Skeletal muscle satellite cell (primary cell): ENCODE results near the gene LUZP2.

ENCODE experiments used
- H3K27me3 ChIP-seq: 2 replicates; pipeline ENCODE4 v1.7.0; 2013; ENCODE audit warnings: low read length; ENCODE audit not compliant: control insufficient read depth, insufficient read depth
- H3K36me3 ChIP-seq: 2 replicates; pipeline ENCODE4 v1.7.0; 2013; ENCODE audit warnings: mild to moderate bottlenecking, control low read depth, low read length; ENCODE audit not compliant: insufficient read depth
- H3K4me1 ChIP-seq: 2 replicates; pipeline ENCODE4 v1.7.0; 2013; ENCODE audit warnings: low read length; ENCODE audit not compliant: control insufficient read depth, insufficient read depth
- H3K4me2 ChIP-seq: 2 replicates; pipeline ENCODE4 v1.7.0; 2013; ENCODE audit warnings: mild to moderate bottlenecking, low read length
- H3K4me3 ChIP-seq: 2 replicates; pipeline ENCODE4 v1.7.0; 2013; ENCODE audit warnings: low read length
- H3K9ac ChIP-seq: 2 replicates; pipeline ENCODE4 v1.7.0; 2013; ENCODE audit warnings: mild to moderate bottlenecking, low read depth, low read length, moderate library complexity
- H3K9me3 ChIP-seq: replicated peaks from 2 replicates; pipeline ENCODE4 v1.7.0; 2013; ENCODE audit warnings: mild to moderate bottlenecking, control low read depth, low read length

Gene LUZP2

DNA sequence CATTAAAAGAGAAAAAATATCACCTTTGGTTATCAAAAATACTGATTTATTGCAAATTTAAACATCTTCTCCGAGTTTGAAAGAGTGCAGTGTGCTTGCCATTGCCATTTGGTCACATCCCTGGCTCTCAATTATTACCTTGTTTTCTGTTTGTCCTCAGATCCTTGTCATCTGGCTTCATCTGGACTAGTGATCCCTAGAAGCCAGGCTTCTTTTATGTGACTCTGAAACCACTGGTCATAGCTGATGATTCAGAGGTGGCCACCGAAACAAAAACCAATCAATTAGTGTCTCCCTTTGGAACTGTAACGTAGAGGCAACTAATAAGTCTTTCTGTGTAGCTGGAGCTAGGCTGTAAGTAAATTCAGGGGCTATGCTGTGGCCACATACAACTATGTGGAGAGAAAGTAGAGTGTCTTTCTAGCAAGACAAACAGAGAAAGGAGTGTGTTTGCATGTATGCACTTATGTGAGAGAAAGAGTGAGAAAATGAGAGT is 237.9 kb downstream of the LUZP2 start:
- no peaks in the 10 kb centered on the region for H3K9me3 ChIP-seq
- no peak overlapping the region for H3K4me3 ChIP-seq
- H3K4me2 ChIP-seq: no peak overlapping the region
- H3K27me3 ChIP-seq: no peaks in the 10 kb centered on the region
- H3K9ac ChIP-seq: no peak overlapping the region
- H3K4me1 ChIP-seq: no peaks in the 10 kb centered on the region
- no peaks in the 10 kb centered on the region for H3K36me3 ChIP-seq

- Histone ChIP-seq H3K27me3 (no peaks in the 10 kb centered on the region), H3K4me1 (no peaks in the 10 kb centered on the region), H3K9me3 (no peaks in the 10 kb centered on the region), H3K36me3 (no peaks in the 10 kb centered on the region), H3K9ac (no peak overlapping the region), H3K4me2 (no peak overlapping the region), H3K4me3 (no peak overlapping the region)
Observed at GRCh38 chr11:24738972-24739371, 242.1 kb downstream of the LUZP2 start.

DNA sequence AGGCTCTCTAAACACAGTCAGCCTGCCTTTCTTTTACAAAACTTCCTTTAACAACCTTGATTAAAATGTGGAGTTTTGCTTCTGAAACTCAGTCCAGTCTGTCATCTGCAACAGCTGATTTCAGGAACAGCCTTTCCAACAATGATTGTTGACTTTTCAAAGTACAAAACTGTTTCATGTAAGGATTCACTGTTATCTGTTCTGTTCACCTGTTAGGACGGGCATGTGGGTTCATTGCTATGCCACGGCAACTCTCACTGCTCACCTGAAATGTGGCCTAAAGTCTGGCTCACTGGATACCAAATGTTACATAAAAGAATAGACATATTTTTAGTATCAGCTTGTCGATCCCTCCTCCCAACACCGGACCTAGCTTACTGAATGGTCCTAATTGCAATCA is 242.8 kb downstream of the LUZP2 start:
- Histone ChIP-seq H3K4me2 (no peak overlapping the region), H3K9me3 (no peaks in the 10 kb centered on the region), H3K27me3 (no peaks in the 10 kb centered on the region), H3K4me1 (no peaks in the 10 kb centered on the region), H3K9ac (no peak overlapping the region), H3K4me3 (no peak overlapping the region), H3K36me3 (no peaks in the 10 kb centered on the region)

- Histone ChIP-seq H3K4me3 (no peak overlapping the region), H3K4me1 (no peaks in the 10 kb centered on the region), H3K9ac (no peak overlapping the region), H3K9me3 (no peaks in the 10 kb centered on the region), H3K27me3 (no peaks in the 10 kb centered on the region), H3K4me2 (no peak overlapping the region), H3K36me3 (no peaks in the 10 kb centered on the region)
Observed at GRCh38 chr11:24747275-24748251, 250.7 kb downstream of the LUZP2 start.

DNA sequence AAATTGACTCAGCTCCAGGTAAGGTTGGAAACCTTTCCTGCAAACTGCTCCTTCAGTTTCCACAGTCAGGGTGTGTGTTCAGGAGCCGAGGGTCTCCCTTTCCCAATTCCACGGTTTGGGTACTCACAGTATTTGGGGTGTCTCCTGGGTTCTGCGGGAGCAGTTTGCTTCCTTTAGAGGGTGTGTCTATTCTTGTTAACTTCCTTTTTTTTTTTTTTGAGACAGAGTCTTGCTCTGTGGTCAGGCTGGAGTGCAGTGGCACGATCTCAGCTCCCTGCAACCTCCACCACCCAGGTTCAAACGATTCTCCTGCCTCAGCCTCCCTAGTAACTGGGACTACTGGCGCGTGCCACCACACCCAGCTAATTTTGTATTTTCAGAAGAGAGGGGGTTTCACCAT is 251.4 kb downstream of the LUZP2 start:
- Histone ChIP-seq H3K9me3 (no peaks in the 10 kb centered on the region), H3K4me3 (no peak overlapping the region), H3K4me1 (no peaks in the 10 kb centered on the region), H3K4me2 (no peak overlapping the region), H3K9ac (no peak overlapping the region), H3K27me3 (no peaks in the 10 kb centered on the region), H3K36me3 (no peaks in the 10 kb centered on the region)

DNA sequence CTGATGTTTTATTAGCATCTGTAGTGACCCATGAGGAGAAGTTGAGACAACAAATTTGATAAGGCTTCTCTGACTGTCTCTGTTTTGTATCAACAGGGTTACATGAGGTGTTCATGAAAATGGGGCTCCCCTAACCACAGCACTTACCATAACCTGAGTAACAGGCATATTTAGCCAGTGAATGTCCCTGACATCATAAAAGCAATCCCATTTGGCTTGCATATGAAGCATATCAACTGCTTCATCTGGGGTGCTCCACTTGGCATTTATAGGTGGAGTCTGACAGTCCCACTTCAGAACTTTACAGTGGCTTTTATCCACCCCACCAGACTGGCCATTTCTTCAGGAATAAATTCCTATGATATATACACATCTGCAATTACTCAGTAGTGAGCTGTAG is 257.6 kb downstream of the LUZP2 start:
- Histone ChIP-seq H3K4me3 (no peak overlapping the region), H3K4me1 (no peaks in the 10 kb centered on the region), H3K36me3 (no peaks in the 10 kb centered on the region), H3K9me3 (no peaks in the 10 kb centered on the region), H3K4me2 (no peak overlapping the region), H3K27me3 (no peaks in the 10 kb centered on the region), H3K9ac (no peak overlapping the region)

DNA sequence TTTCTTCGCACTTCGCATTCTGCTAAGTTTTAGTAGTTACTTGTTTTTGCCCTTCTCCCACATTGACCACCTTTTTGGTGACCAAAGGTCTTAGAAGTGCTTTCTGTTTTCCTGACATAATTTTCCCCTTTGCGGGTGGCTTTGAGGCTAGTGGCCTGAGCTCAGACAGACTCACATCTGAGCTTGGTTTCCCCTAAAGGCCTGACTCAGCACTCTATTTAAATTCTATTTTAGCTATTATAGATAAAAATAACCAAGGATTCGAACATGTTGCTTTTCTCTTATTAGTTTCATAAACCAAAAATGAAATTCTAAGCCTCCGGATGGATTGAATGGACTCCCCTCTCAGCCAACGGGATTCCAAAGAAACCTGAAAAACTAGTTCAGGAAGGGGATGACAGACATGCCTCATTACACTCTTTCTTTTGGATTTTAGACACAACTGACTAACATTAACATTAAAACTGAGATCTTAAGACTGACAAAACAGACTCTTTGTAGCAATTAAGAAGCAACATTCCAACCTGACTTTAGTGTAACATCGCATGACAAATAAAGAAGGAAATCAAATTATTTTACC is 258.5 kb downstream of the LUZP2 start:
- Histone ChIP-seq H3K36me3 (no peaks in the 10 kb centered on the region), H3K4me3 (no peak overlapping the region), H3K9ac (no peak overlapping the region), H3K4me2 (no peak overlapping the region), H3K4me1 (no peaks in the 10 kb centered on the region), H3K27me3 (no peaks in the 10 kb centered on the region), H3K9me3 (peaks cover 4% of the 10 kb centered on the region)

GRCh38 chr11:24759742-24760141 is 262.9 kb downstream of the LUZP2 start:
- H3K36me3 ChIP-seq: no peaks in the 10 kb centered on the region
- H3K9me3 ChIP-seq: peaks cover 4% of the 10 kb centered on the region
- H3K4me3 ChIP-seq: no peak overlapping the region
- H3K4me2 ChIP-seq: no peak overlapping the region
- no peaks in the 10 kb centered on the region for H3K4me1 ChIP-seq
- H3K27me3 ChIP-seq: no peaks in the 10 kb centered on the region
- no peak overlapping the region for H3K9ac ChIP-seq

- no peaks in the 10 kb centered on the region for H3K36me3 ChIP-seq
- no peak overlapping the region for H3K4me2 ChIP-seq
- no peaks in the 10 kb centered on the region for H3K4me1 ChIP-seq
- H3K4me3 ChIP-seq: no peak overlapping the region
- H3K27me3 ChIP-seq: no peaks in the 10 kb centered on the region
- H3K9me3 ChIP-seq: peaks cover 4% of the 10 kb centered on the region
- no peak overlapping the region for H3K9ac ChIP-seq
Observed at GRCh38 chr11:24760681-24761080, 263.8 kb downstream of the LUZP2 start.

DNA sequence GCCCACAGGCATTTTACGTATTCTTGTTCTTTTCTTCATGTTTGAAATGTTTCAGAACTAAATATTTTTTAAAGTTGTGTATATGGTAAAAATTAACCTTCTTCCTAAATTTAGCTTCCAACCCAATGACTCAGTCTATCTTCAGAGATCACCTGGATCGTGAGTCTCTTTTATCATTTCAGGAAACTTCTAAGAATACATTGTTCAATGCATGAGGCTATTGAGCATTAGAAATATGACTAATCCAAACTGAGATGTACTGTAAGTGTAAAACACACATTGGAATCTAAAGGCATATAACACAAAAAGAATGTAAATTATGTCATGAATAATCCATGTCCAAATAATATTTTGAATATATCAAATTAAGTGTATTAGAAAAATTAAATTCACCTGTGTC is 265.2 kb downstream of the LUZP2 start:
- no peaks in the 10 kb centered on the region for H3K36me3 ChIP-seq
- no peak overlapping the region for H3K4me3 ChIP-seq
- no peak overlapping the region for H3K4me2 ChIP-seq
- H3K4me1 ChIP-seq: no peaks in the 10 kb centered on the region
- H3K9ac ChIP-seq: no peak overlapping the region
- peaks cover 4% of the 10 kb centered on the region for H3K9me3 ChIP-seq
- H3K27me3 ChIP-seq: no peaks in the 10 kb centered on the region

GRCh38 chr11:24767411-24767810 is 270.6 kb downstream of the LUZP2 start:
- no peaks in the 10 kb centered on the region for H3K9me3 ChIP-seq
- H3K4me3 ChIP-seq: no peak overlapping the region
- H3K4me2 ChIP-seq: no peak overlapping the region
- H3K36me3 ChIP-seq: no peaks in the 10 kb centered on the region
- no peak overlapping the region for H3K9ac ChIP-seq
- H3K27me3 ChIP-seq: no peaks in the 10 kb centered on the region
- no peaks in the 10 kb centered on the region for H3K4me1 ChIP-seq
